GM18499 (cell line): ENCODE results near the gene DGAT2L6.

Experiments
- ATAC-seq: cut with Tn5 transposase; IDR thresholded peaks from one replicate; pipeline ENCODE4 v1.9.1; 2021; ENCODE audit warnings: moderate number of reproducible peaks; ENCODE audit not compliant: insufficient read depth, unreplicated experiment

DGAT2L6 gene

GRCh38 chrX:70176938-70177533 is at the start of gene DGAT2L6:
DGAT2L6 (plus strand) TSS chrX:70177483; CDS start chrX:70177583, 100 bp downstream.
- ATAC-seq: no peak

DNA sequence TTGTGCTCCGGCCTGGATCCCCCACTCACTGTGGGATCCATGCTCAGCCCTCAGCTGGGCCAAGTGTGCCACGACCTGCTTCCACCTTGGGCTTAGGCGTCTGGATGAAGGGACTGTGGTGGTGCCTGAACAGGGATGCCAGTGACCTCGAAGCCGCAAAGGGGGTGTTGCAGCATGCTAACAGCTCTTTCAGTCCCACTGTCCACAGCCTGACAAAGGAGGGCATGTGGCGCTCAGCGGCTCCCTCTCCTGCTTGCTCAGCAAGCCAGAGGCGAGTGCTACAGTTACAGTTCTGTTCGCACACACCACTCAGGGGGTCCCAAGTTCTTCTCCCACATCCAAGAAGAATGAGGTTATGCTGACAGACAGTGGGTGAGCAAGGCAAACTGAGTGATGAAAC is 49.2 kb upstream of the DGAT2L6 start:
- no peak for ATAC-seq

DNA sequence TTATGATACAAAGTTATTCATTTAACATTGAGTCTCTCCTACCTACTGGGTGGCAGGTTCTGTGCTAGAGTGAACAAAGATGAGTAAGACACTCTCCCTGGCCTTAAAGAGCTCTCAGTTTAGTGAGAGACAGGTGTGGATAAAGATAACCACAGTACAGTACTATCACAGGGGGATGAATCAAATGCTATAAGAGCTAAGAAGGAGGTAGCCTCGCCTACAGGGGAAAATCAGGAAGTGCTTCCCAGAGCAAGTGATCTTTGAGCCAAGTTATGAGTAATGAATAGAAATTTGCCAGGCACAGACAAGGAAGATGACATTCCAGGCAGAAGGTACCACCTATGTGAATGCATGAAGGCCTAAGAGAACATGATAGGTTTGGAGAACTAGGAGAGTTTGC is 47.5 kb upstream of the DGAT2L6 start:
- no peak for ATAC-seq

GRCh38 chrX:70132224-70132623 is 45.1 kb upstream of the DGAT2L6 start:
- no peak for ATAC-seq

- ATAC-seq: peak; percentile 16
Measured at GRCh38 chrX:70132877-70133302, 44.4 kb upstream of the DGAT2L6 start.

- peak; percentile 83 for ATAC-seq
Measured at GRCh38 chrX:70133303-70134115, 43.8 kb upstream of the DGAT2L6 start, which contains the start of gene IGBP1. IGBP1 (plus strand) TSS chrX:70133447; CDS start chrX:70133948, 501 bp downstream.

GRCh38 chrX:70134116-70134477 is 43.2 kb upstream of the DGAT2L6 start:
- ATAC-seq: no peak

DNA sequence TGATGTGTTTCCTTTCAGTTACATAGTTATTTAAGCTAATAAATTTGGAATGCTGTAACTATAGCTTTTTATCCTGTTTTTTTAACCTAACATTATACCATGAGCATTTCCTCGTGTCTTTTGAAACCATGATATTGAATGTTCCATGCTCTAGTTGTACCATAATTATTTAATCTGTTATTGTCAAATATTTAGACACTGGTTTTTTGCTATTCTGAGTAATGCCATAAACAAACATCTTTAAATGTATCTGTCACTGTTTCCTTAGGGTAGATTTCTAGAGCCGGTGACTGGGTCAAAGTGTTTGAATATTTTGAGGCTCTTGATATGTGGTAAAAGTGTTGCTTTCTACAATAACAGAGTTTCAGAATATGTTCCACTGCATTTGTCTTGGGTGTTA is 38.7 kb upstream of the DGAT2L6 start:
- ATAC-seq: no peak

- no peak for ATAC-seq
Measured at GRCh38 chrX:70139736-70140135, 37.5 kb upstream of the DGAT2L6 start.

- ATAC-seq: no peak
Measured at GRCh38 chrX:70141373-70141772, 35.9 kb upstream of the DGAT2L6 start.

DNA sequence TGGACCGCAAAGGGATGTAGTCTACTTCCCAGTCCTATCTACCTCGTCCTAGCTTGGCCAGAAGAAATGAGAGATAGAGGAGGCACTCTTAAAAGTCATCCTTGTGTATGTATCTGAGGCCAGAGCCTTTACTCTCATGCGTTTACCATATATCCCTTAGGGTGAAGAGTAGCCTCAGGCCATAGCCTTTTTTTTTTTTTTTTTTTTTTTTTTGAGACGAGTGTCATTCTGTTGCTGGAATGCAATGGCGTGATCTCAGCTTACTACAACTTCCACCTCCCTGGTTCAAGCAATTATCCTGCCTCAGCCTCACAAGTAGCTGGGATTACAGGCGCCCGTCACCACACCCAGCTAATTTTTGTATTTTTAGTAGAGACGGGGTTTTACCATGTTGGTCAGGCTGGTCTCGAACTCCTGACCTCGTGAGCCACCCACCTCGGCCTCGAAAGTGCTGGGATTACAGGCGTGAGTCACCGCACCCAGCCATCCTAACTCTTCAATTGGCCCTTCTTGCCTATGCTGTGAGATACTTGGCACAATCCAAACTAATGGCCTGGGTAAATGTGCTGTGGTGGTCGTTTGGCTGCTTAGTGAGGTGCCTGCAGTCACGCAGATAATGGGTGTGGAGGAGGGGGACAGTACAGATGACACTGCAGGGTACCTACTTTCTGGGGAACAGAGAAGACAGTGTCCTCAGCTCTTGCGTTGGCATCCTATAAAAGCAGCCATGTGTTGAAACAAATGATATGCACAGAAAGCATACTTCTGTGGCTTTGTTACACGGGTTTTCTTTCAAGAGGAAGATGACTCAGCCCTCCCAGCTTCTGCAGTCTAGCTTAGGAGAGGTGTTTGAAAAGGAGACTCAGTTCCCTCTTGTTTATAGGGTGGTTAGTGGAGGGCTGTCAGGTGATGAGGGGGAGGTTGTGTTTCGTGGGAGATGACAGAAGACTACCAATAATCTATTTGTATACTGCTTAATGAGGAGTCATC is 10.4 kb upstream of the DGAT2L6 start:
- no peak for ATAC-seq

GRCh38 chrX:70168238-70169188 is 8.8 kb upstream of the DGAT2L6 start:
- no peak for ATAC-seq

GRCh38 chrX:70169281-70169680 is 8.0 kb upstream of the DGAT2L6 start:
- ATAC-seq: no peak

DNA sequence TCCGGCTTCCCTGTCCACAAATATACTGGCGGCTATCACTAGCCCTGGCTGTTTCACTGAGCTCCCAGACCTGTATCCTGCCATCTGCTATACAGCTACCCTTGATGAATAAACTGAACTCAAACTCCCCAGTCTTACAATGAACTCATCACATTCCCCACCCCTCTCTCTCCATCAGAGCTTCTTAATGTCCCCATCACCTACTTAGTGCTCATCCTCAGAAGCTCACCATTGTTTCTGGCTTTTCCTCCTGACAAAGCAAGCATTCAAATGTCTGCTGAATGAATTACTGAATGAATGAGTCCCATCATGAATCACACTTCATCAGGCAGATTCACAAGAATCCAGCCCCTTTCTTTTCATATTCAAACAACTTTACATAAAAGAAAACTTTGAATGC is 5.7 kb upstream of the DGAT2L6 start:
- no peak for ATAC-seq

DNA sequence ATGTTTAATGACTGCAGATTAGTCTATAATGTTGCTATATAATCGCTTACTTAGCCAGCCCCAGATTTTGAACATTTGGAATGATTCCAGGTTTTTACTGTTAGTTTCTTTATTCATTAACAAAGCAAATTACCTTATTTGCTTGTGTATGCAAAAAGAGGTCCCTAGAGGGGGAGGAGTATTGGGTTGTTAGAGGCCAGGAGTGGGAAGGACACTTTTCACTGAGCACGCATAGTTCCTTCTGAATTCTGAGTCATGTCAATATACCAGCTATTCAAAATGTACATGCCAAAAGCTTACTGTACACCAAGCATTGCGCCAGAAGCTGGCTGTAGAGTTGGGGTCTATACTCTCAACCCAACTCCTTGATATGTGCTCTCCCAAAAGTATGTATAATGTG is 5.1 kb upstream of the DGAT2L6 start:
- ATAC-seq: no peak

DNA sequence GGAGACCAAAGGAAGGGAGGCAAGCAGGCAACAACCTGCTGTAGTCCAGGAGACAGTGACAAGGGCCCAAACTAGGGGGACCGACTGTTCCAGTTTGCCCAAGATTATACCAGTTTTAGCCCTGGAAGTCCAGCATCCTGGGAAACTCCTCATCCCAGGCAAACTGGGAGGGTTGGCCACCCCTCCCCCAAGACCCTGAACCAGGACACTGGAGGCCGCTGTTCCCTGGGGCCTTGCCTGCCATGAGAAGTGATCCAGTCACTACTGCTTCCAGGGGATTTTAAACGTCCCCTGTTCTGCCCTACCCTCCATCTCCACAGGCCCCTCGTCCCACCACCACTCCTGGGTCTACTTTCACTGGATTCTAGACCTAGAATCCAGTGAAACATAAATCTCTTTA is 4.3 kb upstream of the DGAT2L6 start:
- ATAC-seq: no peak

GRCh38 chrX:70174754-70175153 is 2.5 kb upstream of the DGAT2L6 start:
- no peak for ATAC-seq

GRCh38 chrX:70175338-70175737 is 1.9 kb upstream of the DGAT2L6 start:
- no peak for ATAC-seq

GRCh38 chrX:70183091-70183490 is 5.8 kb downstream of the DGAT2L6 start:
- no peak for ATAC-seq

DNA sequence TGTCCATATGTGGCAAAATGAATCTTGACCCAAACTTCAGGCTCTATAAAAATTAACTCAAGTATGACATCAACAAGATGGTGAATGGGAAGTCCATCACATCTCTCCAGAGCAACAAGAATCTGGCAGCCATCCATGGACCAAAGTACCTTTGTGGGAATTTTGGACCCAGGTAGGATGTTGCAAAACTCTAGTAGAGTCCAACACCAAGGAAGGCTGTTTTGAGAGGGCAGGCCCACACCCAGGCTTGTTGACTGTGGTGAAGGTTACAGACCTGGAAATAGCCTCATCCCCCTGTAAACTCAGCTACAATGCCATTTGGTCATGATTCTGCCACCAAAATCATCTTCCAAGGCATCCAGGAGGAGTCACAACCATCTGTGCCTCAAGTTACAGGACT is 12.9 kb downstream of the DGAT2L6 start:
- ATAC-seq: no peak
